Endodermal cell (in vitro differentiated cells): ENCODE data around the gene USP28. TPM values are rescaled to one million over a fixed set of nuclear protein-coding genes. Genes with fewer than 3 reads are reported as not detected.

Source experiments
- DNase-seq: peaks from one replicate; pipeline ENCODE4 v3.0.0-alpha.2; 2017
- H3K27ac ChIP-seq: 2 replicates; pipeline ENCODE4 v1.5.1; 2013; ENCODE audit warnings: mild to moderate bottlenecking, low read depth, low read length, moderate library complexity
- H3K27me3 ChIP-seq: 2 replicates; pipeline ENCODE4 v1.6.1; 2013; ENCODE audit warnings: mild to moderate bottlenecking, low read length, moderate library complexity; ENCODE audit not compliant: insufficient read depth, control insufficient read depth, poor library complexity, severe bottlenecking
- H3K36me3 ChIP-seq: 2 replicates; pipeline ENCODE4 v1.7.0; 2013; ENCODE audit warnings: mild to moderate bottlenecking, low read length, moderate library complexity; ENCODE audit not compliant: control insufficient read depth, insufficient read depth
- H3K4me1 ChIP-seq: one replicate; pipeline ENCODE4 v1.7.0; 2013; ENCODE audit warnings: low read length; ENCODE audit not compliant: control insufficient read depth, insufficient read depth
- H3K4me3 ChIP-seq: 2 replicates; pipeline ENCODE4 v1.5.1; 2013; ENCODE audit warnings: mild to moderate bottlenecking, low read length, moderate library complexity
- H3K9ac ChIP-seq: 2 replicates; pipeline ENCODE4 v1.6.1; 2013; ENCODE audit warnings: mild to moderate bottlenecking, low read length, moderate library complexity; ENCODE audit not compliant: poor library complexity, severe bottlenecking; ENCODE audit errors: extremely low read depth
- H3K9me3 ChIP-seq: 2 replicates; pipeline ENCODE4 v1.6.1; 2013; ENCODE audit warnings: mild to moderate bottlenecking, low read length, moderate library complexity; ENCODE audit not compliant: control insufficient read depth
- H3K27ac Mint-ChIP-seq: 2 replicates; pipeline ENCODE4 v1.8.0; 2020; ENCODE audit warnings: mixed read lengths
- H3K27me3 Mint-ChIP-seq: 2 replicates; pipeline ENCODE4 v1.8.0; 2021; ENCODE audit warnings: mild to moderate bottlenecking, mixed read lengths; ENCODE audit not compliant: insufficient read depth
- H3K36me3 Mint-ChIP-seq: 2 replicates; pipeline ENCODE4 v1.8.0; 2020; ENCODE audit warnings: low read depth, mixed read lengths
- H3K4me1 Mint-ChIP-seq: 2 replicates; pipeline ENCODE4 v1.8.0; 2020; ENCODE audit warnings: mixed read lengths
- H3K4me3 Mint-ChIP-seq: 2 replicates; pipeline ENCODE4 v1.8.0; 2020; ENCODE audit warnings: mild to moderate bottlenecking, moderate library complexity, mixed read lengths
- H3K9me3 Mint-ChIP-seq: 2 replicates; pipeline ENCODE4 v1.8.0; 2020; ENCODE audit warnings: mild to moderate bottlenecking, mixed read lengths
- WGBS, 2 experiments: methylation state at CpG; one replicate each; pipeline versions ENCODE4 v1.1.5 to v1.1.7; 2013; ENCODE audit warnings: missing lambda C conversion rate in 2 of 2, mixed read lengths in 1 of 2; ENCODE audit not compliant: insufficient coverage in 1 of 2, insufficient read length in 1 of 2; 5-methylcytosine and 5-hydroxymethylcytosine counted together
- total RNA-seq, 2 donors: library from RNA; stranded (reverse); fragmentation: NEBNext Ultra II Directional in 1 of 2; extraction: Animal tissue kit (Norgen Biotek cat#: 25700) in 1 of 2; gene quantifications; 2 replicates in 1 of 2; 3 replicates in 1 of 2; pipeline ENCODE4 v1.2.1, GENCODE V29; 2021
- TF ChIP-seq, protein P1 (sequence below): fragments of 200-600 bp; sonication (generic); conservative IDR thresholded peaks from 2 replicates; pipeline ENCODE4 v1.5.0; 2021; ENCODE audit warnings: antibody characterized with exemption, mild to moderate bottlenecking

Gene USP28
- total RNA-seq, 2 donors from 2014 or later: 67.0 to 73.7 TPM

DNA sequence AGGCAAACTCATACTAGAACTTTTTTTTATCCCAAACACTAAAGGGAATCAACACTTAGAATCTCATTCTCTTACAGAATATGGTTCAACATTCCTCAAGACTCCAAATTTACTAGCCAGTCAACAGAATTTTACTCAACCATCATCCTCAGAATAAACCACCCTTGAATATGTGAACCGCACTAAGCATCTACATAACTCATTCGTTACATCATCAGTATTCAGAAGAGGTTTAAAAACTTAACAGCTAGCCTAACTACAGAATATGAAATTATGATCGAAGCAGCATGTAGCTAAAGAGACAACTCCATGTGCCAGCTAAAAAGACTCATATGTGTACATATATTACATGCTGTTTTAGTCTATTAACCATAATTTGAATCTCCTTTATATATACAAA lies 47.9 kb downstream of the USP28 start:
- Mint-ChIP-seq H3K27ac (no peak overlapping the region), H3K9me3 (peaks cover 11% of the 10 kb centered on the region), H3K36me3 (peaks cover 67% of the 10 kb centered on the region), H3K4me1 (no peaks in the 10 kb centered on the region), H3K4me3 (no peak overlapping the region), H3K27me3 (no peaks in the 10 kb centered on the region)
- no peaks in the 10 kb centered on the region for H3K9me3 ChIP-seq
- H3K9ac ChIP-seq: no peak overlapping the region
- H3K4me3 ChIP-seq: no peak overlapping the region
- H3K27me3 ChIP-seq: no peaks in the 10 kb centered on the region
- TF ChIP-seq, protein P1, sequence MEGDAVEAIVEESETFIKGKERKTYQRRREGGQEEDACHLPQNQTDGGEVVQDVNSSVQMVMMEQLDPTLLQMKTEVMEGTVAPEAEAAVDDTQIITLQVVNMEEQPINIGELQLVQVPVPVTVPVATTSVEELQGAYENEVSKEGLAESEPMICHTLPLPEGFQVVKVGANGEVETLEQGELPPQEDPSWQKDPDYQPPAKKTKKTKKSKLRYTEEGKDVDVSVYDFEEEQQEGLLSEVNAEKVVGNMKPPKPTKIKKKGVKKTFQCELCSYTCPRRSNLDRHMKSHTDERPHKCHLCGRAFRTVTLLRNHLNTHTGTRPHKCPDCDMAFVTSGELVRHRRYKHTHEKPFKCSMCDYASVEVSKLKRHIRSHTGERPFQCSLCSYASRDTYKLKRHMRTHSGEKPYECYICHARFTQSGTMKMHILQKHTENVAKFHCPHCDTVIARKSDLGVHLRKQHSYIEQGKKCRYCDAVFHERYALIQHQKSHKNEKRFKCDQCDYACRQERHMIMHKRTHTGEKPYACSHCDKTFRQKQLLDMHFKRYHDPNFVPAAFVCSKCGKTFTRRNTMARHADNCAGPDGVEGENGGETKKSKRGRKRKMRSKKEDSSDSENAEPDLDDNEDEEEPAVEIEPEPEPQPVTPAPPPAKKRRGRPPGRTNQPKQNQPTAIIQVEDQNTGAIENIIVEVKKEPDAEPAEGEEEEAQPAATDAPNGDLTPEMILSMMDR: no peak
- 94 to 100% methylated on average over 2 to 3 of the region's 3 CpGs for WGBS, 2 experiments
- H3K27ac ChIP-seq: no peak overlapping the region
- no peak for DNase-seq
- no peaks in the 10 kb centered on the region for H3K4me1 ChIP-seq
- peaks cover 77% of the 10 kb centered on the region for H3K36me3 ChIP-seq

DNA sequence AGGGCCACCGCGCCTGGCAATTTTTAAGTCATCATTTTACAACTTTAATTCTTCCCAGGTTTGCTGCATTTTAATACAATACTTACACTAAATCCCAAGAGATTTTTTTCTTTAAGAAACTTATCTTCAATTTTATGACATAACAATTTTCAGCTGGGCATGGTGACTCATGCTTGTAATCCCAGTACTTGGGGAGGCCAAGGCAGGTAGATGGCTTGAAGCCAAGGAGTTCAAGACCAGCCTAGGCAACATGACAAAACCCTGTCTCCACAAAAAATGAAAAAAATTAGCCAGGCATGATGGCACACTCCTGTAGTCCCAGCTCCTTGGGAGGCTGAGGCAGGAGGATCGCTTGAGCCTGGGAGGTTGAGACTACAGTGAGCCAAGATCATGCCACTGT lies 56.9 kb downstream of the USP28 start:
- Histone ChIP-seq H3K27me3 (no peaks in the 10 kb centered on the region), H3K27ac (no peak overlapping the region), H3K4me1 (no peaks in the 10 kb centered on the region), H3K4me3 (no peak overlapping the region), H3K36me3 (peaks cover 74% of the 10 kb centered on the region), H3K9ac (no peak overlapping the region), H3K9me3 (no peaks in the 10 kb centered on the region)
- H3K36me3 Mint-ChIP-seq: peaks cover 72% of the 10 kb centered on the region
- 99 to 100% methylated on average over 2 to 3 of the region's 3 CpGs for WGBS, 2 experiments
- H3K27ac Mint-ChIP-seq: no peak overlapping the region
- no peak overlapping the region for H3K4me3 Mint-ChIP-seq
- DNase-seq: no peak
- TF ChIP-seq, protein P1: no peak
- H3K9me3 Mint-ChIP-seq: no peaks in the 10 kb centered on the region
- no peaks in the 10 kb centered on the region for H3K4me1 Mint-ChIP-seq
- no peaks in the 10 kb centered on the region for H3K27me3 Mint-ChIP-seq

DNA sequence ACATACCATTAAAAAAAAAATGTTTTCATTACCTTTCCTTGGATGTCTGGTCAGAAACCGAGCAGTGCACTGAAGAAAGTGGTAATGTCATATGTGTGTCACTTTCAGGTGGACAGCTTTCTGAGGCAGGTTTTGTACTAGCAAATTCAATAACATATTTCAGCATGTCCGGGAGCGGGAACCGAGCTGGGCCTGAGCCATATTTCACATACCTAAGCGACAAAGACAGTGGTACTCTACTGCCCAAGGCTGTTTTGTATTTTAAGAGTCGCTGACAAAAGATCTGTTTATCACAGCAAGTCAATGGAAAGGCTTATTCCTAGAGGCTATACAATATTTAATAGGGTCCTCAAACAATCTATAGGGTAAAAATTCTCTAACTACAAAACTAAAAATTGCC lies 57.7 kb downstream of the USP28 start:
- no peaks in the 10 kb centered on the region for H3K27me3 ChIP-seq
- no peak overlapping the region for H3K9ac ChIP-seq
- no peaks in the 10 kb centered on the region for H3K9me3 ChIP-seq
- no peak overlapping the region for H3K4me3 ChIP-seq
- no peak overlapping the region for H3K4me3 Mint-ChIP-seq
- no peak for DNase-seq
- no peaks in the 10 kb centered on the region for H3K4me1 Mint-ChIP-seq
- WGBS, 2 experiments: 90 to 94% methylated on average over 2 to 6 of the region's 6 CpGs
- H3K9me3 Mint-ChIP-seq: no peaks in the 10 kb centered on the region
- H3K27ac ChIP-seq: no peak overlapping the region
- H3K4me1 ChIP-seq: no peaks in the 10 kb centered on the region
- TF ChIP-seq, protein P1: no peak
- peaks cover 72% of the 10 kb centered on the region for H3K36me3 Mint-ChIP-seq
- no peak overlapping the region for H3K27ac Mint-ChIP-seq
- H3K27me3 Mint-ChIP-seq: no peaks in the 10 kb centered on the region
- H3K36me3 ChIP-seq: peaks cover 75% of the 10 kb centered on the region
